Erythroblast (primary cell): ENCODE results near the gene AGMO.

Experiments used
- GATA1 ChIP-seq: IDR thresholded peaks from 2 replicates; pipeline ENCODE4 v1.6.1; 2011; ENCODE audit warnings: low read depth, mild to moderate bottlenecking, control low read depth, low read length, moderate library complexity
- POLR2A ChIP-seq: IDR thresholded peaks from 2 replicates; pipeline ENCODE4 v1.6.1; 2011; ENCODE audit warnings: mild to moderate bottlenecking, low read length

DNA sequence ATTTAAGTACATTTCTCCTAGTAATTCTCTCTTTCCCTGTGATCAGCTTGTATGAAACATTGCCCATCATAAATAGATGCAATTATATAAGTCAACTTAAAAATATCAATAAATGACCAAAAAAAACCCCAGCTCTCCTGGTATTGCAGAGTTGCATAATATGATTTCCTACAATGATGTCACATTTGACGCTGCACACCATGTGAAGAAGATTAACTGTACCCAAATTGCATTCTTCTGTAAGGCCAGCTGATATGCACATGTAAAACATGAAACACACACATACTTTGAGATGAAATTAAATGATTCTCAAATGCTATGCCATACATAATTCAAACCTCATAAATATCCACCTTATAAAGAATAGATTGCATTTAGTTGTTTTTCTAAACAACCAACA is 115.5 kb downstream of the AGMO start:
- TF ChIP-seq POLR2A (no peak), GATA1 (no peak)
